ENCODE measurements around the gene SH3BP5.

DNA sequence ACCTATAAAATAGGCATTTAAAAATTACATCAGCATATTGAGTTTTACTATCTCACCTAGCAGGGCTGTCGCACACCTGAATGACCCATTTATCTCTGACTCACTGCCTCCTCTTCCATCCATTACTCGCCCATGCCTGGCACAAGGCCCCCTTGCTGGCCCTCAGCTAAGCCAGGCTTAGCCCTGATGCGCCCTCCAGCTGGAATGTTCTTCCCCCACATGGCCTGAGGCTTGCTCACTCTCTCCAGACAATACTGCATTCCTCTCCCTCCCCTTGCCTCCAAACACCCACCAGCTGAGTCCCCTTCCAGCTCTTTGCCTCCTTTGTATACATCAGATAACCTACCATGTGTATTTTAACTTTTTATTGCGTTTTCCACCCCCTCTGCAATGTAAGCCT is 7.2 kb downstream of the SH3BP5 start:
- TF ChIP-seq GATA3 (IDR thresholded peaks at IDR 0.05; ENCODE audit: low read depth, low read length), result no peak
- no peak for TF ChIP-seq GATA2 (IDR thresholded peaks at IDR 0.05; ENCODE audit: low read depth, low read length)

All from SH-SY5Y (cell line).